OCI-LY1 (cell line): ENCODE results near the gene TRIO.

Experiments
- H2AFZ ChIP-seq: fragments of 200-600 bp; sonication (generic), shearing (Covaris generic); 2 replicates; pipeline ENCODE4 v1.6.0; 2014; ENCODE audit warnings: antibody characterized with exemption, mild to moderate bottlenecking, low read length
- H3F3A ChIP-seq: fragments of 200-600 bp; sonication (generic), shearing (Covaris generic); 2 replicates; pipeline ENCODE4 v1.6.0; 2014; ENCODE audit warnings: mild to moderate bottlenecking, antibody characterized with exemption, low read length, moderate library complexity; ENCODE audit not compliant: insufficient read depth
- H3K27ac ChIP-seq: fragments of 200-600 bp; sonication (generic); 2 replicates; pipeline ENCODE4 v1.5.1; 2014; ENCODE audit warnings: low read length, mixed run types, mild to moderate bottlenecking, low read depth; ENCODE audit not compliant: poor library complexity, severe bottlenecking
- H3K27me3 ChIP-seq: fragments of 200-600 bp; sonication (generic); 2 replicates; pipeline ENCODE4 v1.6.0; 2014; ENCODE audit warnings: antibody characterized with exemption, mild to moderate bottlenecking, low read length, moderate library complexity; ENCODE audit not compliant: insufficient read depth
- H3K36me3 ChIP-seq: fragments of 200-600 bp; sonication (generic); 2 replicates; pipeline ENCODE4 v1.6.1; 2014; ENCODE audit warnings: mild to moderate bottlenecking, antibody characterized with exemption, low read length, moderate library complexity, mixed read lengths; ENCODE audit not compliant: insufficient read depth
- H3K4me1 ChIP-seq: fragments of 200-600 bp; sonication (generic); 2 replicates; pipeline ENCODE4 v1.5.1; 2014; ENCODE audit warnings: mild to moderate bottlenecking, low read length, moderate library complexity; ENCODE audit not compliant: insufficient read depth, severe bottlenecking
- H3K4me2 ChIP-seq: fragments of 200-600 bp; sonication (generic), shearing (Covaris generic); 2 replicates; pipeline ENCODE4 v1.6.1; 2014; ENCODE audit warnings: low read length
- H3K4me3 ChIP-seq: fragments of 200-600 bp; sonication (generic); 2 replicates; pipeline ENCODE4 v1.5.1; 2014; ENCODE audit warnings: low read length, low read depth, mild to moderate bottlenecking, mixed read lengths; ENCODE audit not compliant: poor library complexity, severe bottlenecking
- H3K79me2 ChIP-seq: fragments of 200-600 bp; shearing (Covaris generic); 2 replicates; pipeline ENCODE4 v1.6.1; 2016; ENCODE audit warnings: mixed run types, low read length, mixed read lengths; ENCODE audit not compliant: insufficient read depth
- H3K9ac ChIP-seq: fragments of 200-600 bp; sonication (generic), shearing (Covaris generic); 2 replicates; pipeline ENCODE4 v1.6.1; 2014; ENCODE audit warnings: mild to moderate bottlenecking, low read length, mixed read lengths
- H3K9me2 ChIP-seq: fragments of 200-600 bp; sonication (generic), shearing (Covaris generic); 2 replicates; pipeline ENCODE4 v1.6.1; 2014; ENCODE audit warnings: low read depth, mild to moderate bottlenecking, low read length, mixed read lengths
- H3K9me3 ChIP-seq: fragments of 200-600 bp; shearing (Covaris generic); 2 replicates; pipeline ENCODE4 v1.6.1; 2014; ENCODE audit warnings: low read length, mixed read lengths
- H4K20me1 ChIP-seq: fragments of 200-600 bp; sonication (generic), shearing (Covaris generic); 2 replicates; pipeline ENCODE4 v1.6.0; 2016; ENCODE audit warnings: mild to moderate bottlenecking, low read length; ENCODE audit not compliant: insufficient read depth
- EZH2 ChIP-seq: fragments of 200-600 bp; sonication (generic), shearing (Covaris generic); IDR thresholded peaks from 2 replicates; pipeline ENCODE4 v1.8.0; 2017; ENCODE audit warnings: borderline replicate concordance, mixed run types, mild to moderate bottlenecking, antibody characterized with exemption, low read length, moderate library complexity, mixed read lengths
- TF ChIP-seq, protein P1 (sequence below): fragments of 200-600 bp; sonication (generic), shearing (Covaris generic); IDR thresholded peaks from 2 replicates; pipeline ENCODE4 v1.5.1; 2017; ENCODE audit warnings: mild to moderate bottlenecking, antibody characterized with exemption, low read length, moderate library complexity, mixed read lengths

TRIO gene

DNA sequence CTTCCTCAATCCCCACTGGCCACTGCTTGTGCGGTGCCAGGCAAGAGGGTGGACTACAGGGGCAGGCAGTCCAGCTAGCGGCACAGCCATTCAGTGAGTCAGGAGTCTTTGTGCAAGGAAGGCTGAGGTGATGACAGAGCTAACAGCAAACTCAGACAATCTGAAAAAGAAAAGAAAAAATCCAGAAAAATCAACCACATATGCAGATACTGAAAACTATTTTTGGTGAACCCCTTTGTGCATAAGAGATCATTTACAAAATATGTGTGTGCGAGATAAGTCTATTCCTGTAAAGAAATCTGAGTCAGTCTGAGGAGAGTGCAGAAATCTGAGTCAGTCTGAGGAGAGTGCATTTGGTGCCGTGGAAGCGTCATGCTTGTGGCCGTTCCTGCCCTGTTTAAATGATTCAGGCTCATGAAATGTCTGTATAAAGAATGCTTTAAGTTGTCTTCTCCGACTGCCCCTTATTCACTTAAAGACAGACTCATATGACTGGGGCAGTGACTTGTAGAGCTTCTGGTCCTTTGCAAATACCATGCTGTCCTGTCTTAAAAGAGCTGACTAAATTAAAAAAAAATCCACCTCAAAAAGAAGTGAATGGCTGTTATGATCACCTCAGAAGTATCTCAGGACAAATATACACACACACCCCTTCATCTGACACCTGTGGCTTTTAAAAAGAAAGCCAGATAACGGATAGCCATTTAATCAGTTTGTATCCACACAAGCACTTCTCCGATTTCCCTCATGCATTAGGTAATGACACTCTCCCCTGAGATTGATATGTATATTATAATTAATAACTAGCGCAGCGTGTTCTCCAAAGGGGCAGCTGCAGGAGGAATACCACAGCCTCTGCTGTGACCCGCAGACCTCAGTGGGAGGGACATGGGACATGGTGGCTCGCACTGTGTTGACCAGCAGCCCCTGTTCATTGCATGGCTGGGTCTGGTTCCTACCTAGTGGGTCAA lies 47.3 kb downstream of the TRIO start:
- H3K4me1 ChIP-seq: no peaks in the 10 kb centered on the region
- H2AFZ ChIP-seq: no peak overlapping the region
- H3K27me3 ChIP-seq: no peaks in the 10 kb centered on the region; the same call in 1 of the 2 replicates
- H3K4me2 ChIP-seq: no peak overlapping the region
- no peaks in the 10 kb centered on the region for H3F3A ChIP-seq
- H3K4me3 ChIP-seq: no peak overlapping the region
- H3K9me2 ChIP-seq: no peaks in the 10 kb centered on the region
- no peaks in the 10 kb centered on the region for H3K79me2 ChIP-seq
- H4K20me1 ChIP-seq: no peaks in the 10 kb centered on the region
- TF ChIP-seq, protein P1, sequence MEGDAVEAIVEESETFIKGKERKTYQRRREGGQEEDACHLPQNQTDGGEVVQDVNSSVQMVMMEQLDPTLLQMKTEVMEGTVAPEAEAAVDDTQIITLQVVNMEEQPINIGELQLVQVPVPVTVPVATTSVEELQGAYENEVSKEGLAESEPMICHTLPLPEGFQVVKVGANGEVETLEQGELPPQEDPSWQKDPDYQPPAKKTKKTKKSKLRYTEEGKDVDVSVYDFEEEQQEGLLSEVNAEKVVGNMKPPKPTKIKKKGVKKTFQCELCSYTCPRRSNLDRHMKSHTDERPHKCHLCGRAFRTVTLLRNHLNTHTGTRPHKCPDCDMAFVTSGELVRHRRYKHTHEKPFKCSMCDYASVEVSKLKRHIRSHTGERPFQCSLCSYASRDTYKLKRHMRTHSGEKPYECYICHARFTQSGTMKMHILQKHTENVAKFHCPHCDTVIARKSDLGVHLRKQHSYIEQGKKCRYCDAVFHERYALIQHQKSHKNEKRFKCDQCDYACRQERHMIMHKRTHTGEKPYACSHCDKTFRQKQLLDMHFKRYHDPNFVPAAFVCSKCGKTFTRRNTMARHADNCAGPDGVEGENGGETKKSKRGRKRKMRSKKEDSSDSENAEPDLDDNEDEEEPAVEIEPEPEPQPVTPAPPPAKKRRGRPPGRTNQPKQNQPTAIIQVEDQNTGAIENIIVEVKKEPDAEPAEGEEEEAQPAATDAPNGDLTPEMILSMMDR: no peak
- no peak for TF ChIP-seq EZH2
- H3K27ac ChIP-seq: no peak overlapping the region
- H3K9ac ChIP-seq: no peak overlapping the region
- H3K9me3 ChIP-seq: no peaks in the 10 kb centered on the region
- H3K36me3 ChIP-seq: no peaks in the 10 kb centered on the region

DNA sequence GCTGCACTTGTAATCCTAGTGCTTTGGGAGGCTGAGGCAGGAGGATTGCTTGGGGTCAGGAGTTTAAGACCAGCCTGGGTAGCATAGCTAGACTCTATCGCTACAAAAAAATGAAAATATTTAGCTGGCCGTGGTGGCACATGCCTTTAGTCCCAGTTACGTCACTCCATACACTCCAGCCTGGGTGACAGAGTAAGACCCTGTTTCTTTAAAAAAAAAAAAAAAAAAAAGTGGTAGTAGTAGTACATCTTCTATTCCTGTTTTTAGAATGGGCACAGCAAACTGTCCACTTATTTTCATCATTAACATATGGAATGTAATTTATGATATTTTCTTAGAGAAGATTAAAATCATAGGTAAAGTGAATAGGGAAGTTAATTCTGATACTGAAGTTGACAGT lies 48.2 kb downstream of the TRIO start:
- H3K9ac ChIP-seq: no peak overlapping the region
- H2AFZ ChIP-seq: no peak overlapping the region
- H3K79me2 ChIP-seq: no peaks in the 10 kb centered on the region
- H3F3A ChIP-seq: no peaks in the 10 kb centered on the region
- H4K20me1 ChIP-seq: no peaks in the 10 kb centered on the region
- no peak overlapping the region for H3K4me3 ChIP-seq
- TF ChIP-seq EZH2: no peak
- TF ChIP-seq, protein P1: no peak
- H3K4me1 ChIP-seq: no peaks in the 10 kb centered on the region
- no peaks in the 10 kb centered on the region; the same call in 1 of the 2 replicates for H3K27me3 ChIP-seq
- H3K9me3 ChIP-seq: no peaks in the 10 kb centered on the region
- H3K4me2 ChIP-seq: no peak overlapping the region
- no peak overlapping the region for H3K27ac ChIP-seq
- H3K36me3 ChIP-seq: no peaks in the 10 kb centered on the region
- no peaks in the 10 kb centered on the region for H3K9me2 ChIP-seq

DNA sequence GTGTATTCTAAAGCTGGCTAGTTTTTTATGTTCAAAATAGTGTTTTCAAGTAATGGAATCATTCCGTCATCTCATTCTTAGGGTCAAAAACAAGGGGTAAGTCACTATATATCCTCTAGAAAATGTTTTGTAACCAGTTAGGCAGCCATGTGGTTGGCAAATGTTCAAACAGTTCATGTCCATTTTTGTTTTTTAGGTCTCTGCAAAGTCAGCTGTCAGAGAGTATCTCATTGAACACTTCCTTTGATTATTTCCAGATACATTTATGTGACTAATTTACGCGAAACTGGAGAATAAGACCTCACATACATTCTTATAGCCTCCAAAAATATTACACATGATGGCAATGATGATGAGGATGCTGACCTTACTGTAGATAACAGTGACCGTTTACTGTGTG lies 50.4 kb downstream of the TRIO start:
- Histone ChIP-seq H3F3A (no peaks in the 10 kb centered on the region), H3K9ac (no peak overlapping the region), H3K9me3 (no peaks in the 10 kb centered on the region), H3K4me2 (no peak overlapping the region), H3K27ac (no peak overlapping the region), H2AFZ (no peak overlapping the region), H3K36me3 (no peaks in the 10 kb centered on the region), H3K27me3 (no peaks in the 10 kb centered on the region), H3K4me1 (no peaks in the 10 kb centered on the region), H3K79me2 (no peaks in the 10 kb centered on the region), H3K4me3 (no peak overlapping the region), H3K9me2 (no peaks in the 10 kb centered on the region), H4K20me1 (no peaks in the 10 kb centered on the region)
- TF ChIP-seq, protein P1: no peak
